Effector memory CD4-positive, alpha-beta T cell (primary cell): ENCODE data around the gene E2F1.

Source experiments
- DNase-seq, 3 donors: peaks; one replicate each; pipeline ENCODE4 v3.0.0-alpha.2; 2020
- H3K27ac ChIP-seq: 2 replicates; pipeline ENCODE4 v1.7.0; 2013; ENCODE audit warnings: mild to moderate bottlenecking, low read length, moderate library complexity; ENCODE audit not compliant: insufficient read depth, poor library complexity, severe bottlenecking
- H3K27me3 ChIP-seq: replicated peaks from 2 replicates; pipeline ENCODE4 v1.7.0; 2013; ENCODE audit warnings: mild to moderate bottlenecking, low read length; ENCODE audit not compliant: insufficient read depth, control insufficient read depth, poor library complexity, severe bottlenecking
- H3K36me3 ChIP-seq: 2 replicates; pipeline ENCODE4 v1.7.0; 2013; ENCODE audit warnings: mild to moderate bottlenecking, low read length, moderate library complexity; ENCODE audit not compliant: control insufficient read depth, insufficient read depth
- H3K4me1 ChIP-seq: 2 replicates; pipeline ENCODE4 v1.7.0; 2013; ENCODE audit warnings: low read length, mild to moderate bottlenecking; ENCODE audit not compliant: control insufficient read depth, insufficient read depth, poor library complexity, severe bottlenecking
- H3K4me3 ChIP-seq: 2 replicates; pipeline ENCODE4 v1.7.0; 2013; ENCODE audit warnings: low read length, low read depth, mild to moderate bottlenecking; ENCODE audit not compliant: insufficient read depth, poor library complexity, severe bottlenecking
- H3K9me3 ChIP-seq: 2 replicates; pipeline ENCODE4 v1.7.0; 2013; ENCODE audit warnings: mild to moderate bottlenecking, low read length, moderate library complexity; ENCODE audit not compliant: control insufficient read depth

E2F1 gene

DNA sequence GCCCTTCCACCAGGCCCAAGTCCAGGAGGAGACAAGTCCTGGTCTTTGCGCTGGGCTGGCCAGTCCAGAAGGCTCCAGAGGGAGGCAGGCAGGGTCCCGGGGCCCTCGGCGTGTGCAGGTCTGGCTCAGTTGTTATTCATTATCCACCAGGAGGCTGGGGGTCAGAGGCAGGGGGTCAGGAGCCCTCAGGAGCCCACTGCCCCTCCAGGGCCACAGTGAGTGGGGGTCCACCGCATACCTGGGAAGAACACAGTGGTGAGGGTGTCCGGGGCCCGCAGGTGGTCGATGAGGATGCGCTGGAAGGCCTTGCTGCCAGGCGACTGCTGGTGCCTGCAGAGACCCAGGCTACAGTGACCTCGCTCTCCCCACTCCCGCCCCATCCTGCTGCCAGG lies 28.5 kb downstream of the E2F1 start:
- peaks cover 1% of the 10 kb centered on the region for H3K4me1 ChIP-seq
- H3K9me3 ChIP-seq = no peaks in the 10 kb centered on the region
- no peak overlapping the region for H3K27ac ChIP-seq
- H3K4me3 ChIP-seq = no peak overlapping the region
- H3K36me3 ChIP-seq = no peaks in the 10 kb centered on the region
- DNase-seq = no peak
- no peaks in the 10 kb centered on the region for H3K27me3 ChIP-seq

DNA sequence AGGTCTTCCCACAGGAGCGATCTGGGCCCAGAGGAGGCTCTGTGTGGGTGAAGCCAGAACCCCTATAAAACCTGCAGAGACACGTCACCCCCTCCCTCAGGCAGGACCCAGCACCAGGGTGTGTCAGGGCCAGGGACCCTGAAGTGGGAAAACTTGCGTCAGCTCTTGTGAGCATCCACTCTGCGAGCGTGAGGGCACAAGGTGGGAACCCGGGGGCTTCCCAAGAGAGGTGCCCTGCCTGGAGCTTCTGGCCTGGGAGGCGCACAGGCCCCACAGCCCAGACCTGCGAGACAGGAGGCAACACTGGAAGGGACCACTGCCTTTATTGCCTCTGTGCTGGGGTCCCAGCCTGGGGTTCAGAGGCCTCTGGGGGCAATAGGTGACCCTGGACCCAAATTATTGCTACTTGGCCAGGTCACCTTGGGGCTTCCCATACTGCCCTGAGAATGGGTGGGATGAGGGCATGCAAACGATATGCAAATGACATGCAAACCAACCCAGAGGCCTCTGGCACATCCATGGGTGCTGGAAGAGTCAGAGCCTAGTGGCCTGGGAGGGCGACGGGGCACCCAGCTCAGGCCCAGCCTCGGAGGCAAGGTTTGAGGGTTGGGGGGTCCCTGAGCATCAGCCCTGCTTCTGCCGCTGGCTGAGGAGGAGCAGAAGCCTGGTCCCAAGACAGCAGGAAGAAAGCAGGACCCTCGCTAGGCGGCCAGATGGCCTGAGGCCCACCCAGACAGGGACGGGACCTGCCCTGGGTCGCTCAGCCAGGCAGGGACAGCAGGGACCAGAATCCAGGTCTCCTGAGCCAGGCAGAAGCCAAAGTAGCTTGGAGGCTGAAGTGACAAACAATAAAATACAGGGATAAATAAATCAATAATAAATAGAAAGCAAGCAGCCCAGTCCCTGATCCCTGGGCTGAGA lies 29.1 kb downstream of the E2F1 start:
- no peak for DNase-seq
- H3K27ac ChIP-seq = no peak overlapping the region
- no peaks in the 10 kb centered on the region for H3K36me3 ChIP-seq
- no peaks in the 10 kb centered on the region for H3K27me3 ChIP-seq
- no peaks in the 10 kb centered on the region for H3K4me1 ChIP-seq
- no peak overlapping the region for H3K4me3 ChIP-seq
- no peaks in the 10 kb centered on the region for H3K9me3 ChIP-seq

DNA sequence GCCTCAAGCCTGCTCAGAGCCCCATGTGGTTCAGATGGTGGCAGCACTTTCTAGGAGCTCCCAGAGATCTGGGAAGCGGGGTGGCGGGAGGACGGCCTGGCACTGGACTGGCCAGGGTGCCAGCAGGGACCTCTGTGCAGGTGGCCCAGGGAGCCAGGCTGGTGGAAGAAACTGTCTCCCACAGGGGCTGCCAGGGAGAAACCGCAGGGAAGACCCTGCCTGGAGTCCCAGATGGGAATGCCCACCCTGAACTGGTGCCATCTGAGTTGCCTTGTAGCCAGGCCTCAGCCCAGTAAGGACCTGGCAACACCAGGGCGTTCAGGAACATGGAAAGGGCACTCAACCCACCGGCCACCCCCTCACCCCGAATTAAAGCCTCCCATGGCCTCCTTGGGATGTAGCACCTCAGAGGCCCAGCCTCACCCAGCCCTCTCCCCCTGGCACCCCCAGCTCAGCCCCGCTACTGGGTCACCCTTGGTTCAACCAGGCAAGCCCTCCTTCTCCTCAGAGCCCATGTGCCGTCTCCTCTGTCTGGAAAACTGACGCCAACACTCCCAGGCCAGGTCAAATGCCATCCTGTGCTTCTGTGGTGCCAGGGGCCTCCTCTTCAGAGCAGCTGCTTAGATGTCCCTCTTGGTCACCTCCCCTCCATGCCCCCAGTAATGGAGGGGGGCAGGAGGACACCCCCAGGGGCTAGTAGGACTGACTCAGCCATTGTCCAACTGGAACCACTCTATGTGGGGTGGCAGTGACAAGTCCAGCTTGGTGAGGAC lies 30.0 kb downstream of the E2F1 start:
- DNase-seq = no peak
- H3K4me3 ChIP-seq = no peak overlapping the region
- H3K36me3 ChIP-seq = no peaks in the 10 kb centered on the region
- H3K9me3 ChIP-seq = no peaks in the 10 kb centered on the region
- no peaks in the 10 kb centered on the region for H3K4me1 ChIP-seq
- H3K27me3 ChIP-seq = no peaks in the 10 kb centered on the region
- H3K27ac ChIP-seq = no peak overlapping the region

DNA sequence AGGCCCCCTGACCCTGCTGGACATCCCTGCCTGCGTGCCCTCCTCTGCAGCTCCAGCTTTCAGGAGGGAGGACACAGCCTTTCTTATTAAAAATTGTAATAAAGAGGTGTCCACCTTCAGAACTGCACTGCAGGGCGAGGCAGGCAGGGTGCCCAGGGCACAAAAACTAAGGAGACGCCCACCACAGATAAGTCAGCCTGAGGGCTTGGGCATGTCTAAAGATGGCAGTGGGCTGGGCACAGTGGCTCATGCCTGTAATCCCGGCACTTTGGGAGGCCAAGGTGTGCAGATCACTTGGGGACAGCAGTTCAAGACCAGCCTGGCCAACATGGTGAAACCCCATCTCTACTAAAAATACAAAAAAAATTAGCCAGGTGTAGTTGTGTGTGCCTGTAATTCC lies 31.0 kb downstream of the E2F1 start:
- no peak overlapping the region for H3K4me3 ChIP-seq
- H3K4me1 ChIP-seq = no peaks in the 10 kb centered on the region
- H3K9me3 ChIP-seq = no peaks in the 10 kb centered on the region
- no peaks in the 10 kb centered on the region for H3K27me3 ChIP-seq
- H3K36me3 ChIP-seq = no peaks in the 10 kb centered on the region
- no peak for DNase-seq
- H3K27ac ChIP-seq = no peak overlapping the region

DNA sequence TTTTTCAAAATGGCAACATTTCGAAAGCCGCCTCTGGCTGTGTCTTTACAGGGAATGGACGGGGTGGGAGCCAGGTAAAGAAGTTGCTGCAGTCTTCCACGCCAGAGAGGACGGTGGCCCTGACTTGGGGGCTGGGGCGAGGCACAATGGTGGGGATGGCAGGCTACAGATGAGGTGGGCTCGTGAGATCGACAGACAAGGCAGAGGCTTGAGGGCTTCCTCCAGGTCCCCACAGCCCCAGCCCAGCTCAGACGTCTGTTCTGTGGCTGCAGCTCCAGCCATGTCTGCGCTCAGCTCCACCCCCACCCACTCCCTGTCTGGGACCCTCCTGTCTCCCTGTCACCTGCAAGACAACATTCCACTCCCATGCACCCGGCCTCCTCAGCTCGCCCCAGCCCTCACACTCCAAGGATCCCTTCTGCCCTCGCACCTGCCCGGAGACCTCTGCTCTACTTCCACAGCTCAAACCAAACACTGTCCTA lies 31.5 kb downstream of the E2F1 start:
- no peak overlapping the region for H3K4me3 ChIP-seq
- H3K36me3 ChIP-seq = no peaks in the 10 kb centered on the region
- no peak overlapping the region for H3K27ac ChIP-seq
- no peaks in the 10 kb centered on the region for H3K27me3 ChIP-seq
- H3K4me1 ChIP-seq = no peaks in the 10 kb centered on the region
- no peak for DNase-seq
- no peaks in the 10 kb centered on the region for H3K9me3 ChIP-seq

DNA sequence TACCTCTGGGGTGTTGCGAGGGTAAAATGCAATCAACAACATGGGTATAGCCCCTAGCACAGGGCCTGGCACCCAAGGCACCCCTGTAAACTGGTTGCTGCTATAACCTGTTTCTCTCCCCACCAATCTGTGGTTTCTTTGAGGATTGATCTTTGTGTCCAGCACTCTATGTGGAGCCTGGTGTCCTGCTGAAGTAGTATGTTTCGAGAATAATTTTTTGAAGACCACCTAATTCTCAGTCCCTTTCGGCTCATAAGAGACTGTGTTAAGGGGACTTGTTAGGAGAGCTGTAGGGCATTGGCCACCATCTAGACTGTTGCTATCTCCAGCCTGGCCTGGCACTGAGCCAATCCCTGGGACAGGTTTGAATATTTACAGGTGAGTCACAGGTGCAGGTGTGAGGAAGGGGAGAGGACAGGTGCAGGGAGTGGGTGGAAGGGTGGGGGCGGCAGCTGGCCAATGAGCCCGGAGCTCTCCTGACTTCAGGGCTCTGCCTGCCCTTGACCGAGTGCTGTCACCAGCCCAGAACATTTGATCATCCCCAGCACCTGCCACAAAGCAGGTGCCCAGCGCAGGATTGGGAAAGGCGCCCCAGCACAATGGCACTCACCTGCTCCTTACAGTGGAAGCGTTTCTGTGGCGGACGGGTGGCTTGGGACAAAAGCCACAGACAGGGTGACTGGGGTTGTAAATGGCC lies 32.1 kb downstream of the E2F1 start:
- H3K4me1 ChIP-seq = no peaks in the 10 kb centered on the region
- no peak overlapping the region for H3K4me3 ChIP-seq
- H3K27ac ChIP-seq = no peak overlapping the region
- H3K27me3 ChIP-seq = no peaks in the 10 kb centered on the region
- DNase-seq = no peak
- no peaks in the 10 kb centered on the region for H3K36me3 ChIP-seq
- no peaks in the 10 kb centered on the region for H3K9me3 ChIP-seq

DNA sequence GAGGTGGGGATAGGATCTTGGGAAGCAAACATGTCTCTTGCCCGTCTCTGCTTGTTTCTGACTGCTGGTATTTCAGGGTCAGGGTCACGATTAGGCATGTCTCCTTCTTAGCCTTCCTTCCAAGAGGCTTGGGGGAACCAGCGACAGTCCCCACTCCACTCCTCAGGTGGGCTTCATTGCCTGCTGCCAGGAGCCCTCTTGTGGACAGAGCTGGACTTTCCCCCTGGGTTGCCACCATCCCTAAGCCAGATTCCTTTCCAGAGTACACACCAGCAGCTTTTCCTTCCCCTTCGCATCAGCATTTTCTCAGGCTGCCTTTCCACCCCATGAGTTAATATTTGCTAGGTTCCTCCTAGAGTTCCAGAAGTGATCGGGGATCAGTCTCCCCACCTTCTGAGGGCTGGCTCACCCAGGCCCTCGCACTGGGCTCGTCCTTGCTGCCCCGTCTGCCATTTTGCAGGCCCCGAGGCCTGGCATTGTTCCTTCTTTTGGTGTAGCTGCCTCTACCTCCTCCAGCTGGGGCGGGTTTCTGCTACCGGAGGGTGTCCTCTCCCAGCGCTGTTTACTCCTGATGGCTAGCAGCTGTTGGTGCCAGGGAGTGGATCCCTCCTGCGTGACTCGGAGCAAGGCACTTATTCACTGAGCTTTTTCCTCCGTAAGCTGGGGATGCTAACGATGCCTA lies 32.8 kb downstream of the E2F1 start:
- no peak overlapping the region for H3K27ac ChIP-seq
- no peak overlapping the region for H3K4me3 ChIP-seq

DNA sequence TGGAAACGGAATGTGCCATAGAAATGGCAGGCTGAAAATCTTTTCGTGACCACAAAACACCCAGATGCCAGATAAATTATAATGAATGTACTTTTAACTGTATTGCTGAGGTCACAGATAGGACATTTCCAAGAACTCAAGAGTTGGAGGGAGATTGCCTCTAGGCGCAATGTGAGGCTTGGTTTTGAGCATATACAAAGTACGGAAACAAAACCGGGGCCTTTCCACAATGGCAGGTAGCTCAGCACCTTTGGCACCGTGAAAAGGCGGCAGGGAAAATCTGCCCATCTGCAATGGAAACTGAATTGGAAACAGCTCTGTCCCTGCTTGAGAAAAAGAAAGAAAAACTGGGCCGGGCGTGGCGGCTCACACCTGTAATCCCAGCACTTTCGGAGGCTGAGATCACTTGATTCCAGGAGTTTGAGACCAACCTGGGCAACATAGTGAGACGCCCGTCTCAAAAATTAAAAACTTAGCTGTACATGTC lies 34.6 kb downstream of the E2F1 start:
- H3K27me3 ChIP-seq = no peaks in the 10 kb centered on the region
- H3K4me3 ChIP-seq = no peak overlapping the region
- H3K4me1 ChIP-seq = no peaks in the 10 kb centered on the region
- DNase-seq = no peak
- no peak overlapping the region for H3K27ac ChIP-seq
- no peaks in the 10 kb centered on the region for H3K36me3 ChIP-seq
- no peaks in the 10 kb centered on the region for H3K9me3 ChIP-seq

More for the DNA sequence above, 32.8 kb downstream of the E2F1 start:
- no peaks in the 10 kb centered on the region for H3K4me1 ChIP-seq
- no peaks in the 10 kb centered on the region for H3K27me3 ChIP-seq
- DNase-seq = no peak
- no peaks in the 10 kb centered on the region for H3K9me3 ChIP-seq
- no peaks in the 10 kb centered on the region for H3K36me3 ChIP-seq

DNA sequence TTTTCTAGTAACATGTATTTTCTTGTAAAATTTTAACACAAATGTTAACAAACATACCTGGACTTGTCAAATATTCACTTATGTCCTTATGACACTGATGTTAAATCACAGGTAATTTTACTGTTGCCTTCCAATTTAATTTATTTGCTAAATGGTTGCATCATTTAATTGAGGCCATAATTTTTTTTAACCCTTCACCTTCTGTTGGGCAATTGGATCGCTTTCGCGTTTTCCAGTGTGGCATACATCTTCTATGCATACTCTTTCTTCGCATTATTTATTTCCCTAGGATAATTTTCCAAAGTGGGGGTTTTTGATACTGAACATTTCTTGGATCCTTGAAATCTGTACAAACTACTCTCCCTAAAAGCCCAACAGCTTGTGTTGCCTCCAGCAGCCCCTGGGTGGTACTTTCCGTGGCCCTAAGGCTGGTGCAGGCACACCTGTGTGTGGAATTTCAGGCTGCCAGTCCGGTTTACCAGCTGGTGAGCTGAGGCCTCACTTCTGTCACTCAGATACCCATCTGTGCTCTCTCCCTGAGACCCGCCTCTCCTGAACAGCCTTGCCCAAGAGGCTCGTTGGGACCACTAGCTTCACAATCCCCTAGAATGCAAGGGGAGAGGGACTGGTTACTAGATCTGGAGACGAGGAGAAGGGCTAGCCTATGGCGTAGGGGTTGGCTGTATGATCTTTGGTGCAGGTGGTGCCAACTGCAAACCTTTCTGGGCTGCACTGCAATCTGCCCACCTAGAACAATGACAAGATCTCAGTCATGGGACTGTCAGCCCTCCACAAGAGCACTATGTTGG lies 35.2 kb downstream of the E2F1 start:
- H3K27ac ChIP-seq = no peak overlapping the region
- no peaks in the 10 kb centered on the region for H3K4me1 ChIP-seq

More for the DNA sequence above, 35.2 kb downstream of the E2F1 start:
- no peak for DNase-seq
- no peaks in the 10 kb centered on the region for H3K9me3 ChIP-seq
- no peaks in the 10 kb centered on the region for H3K27me3 ChIP-seq
- no peaks in the 10 kb centered on the region for H3K36me3 ChIP-seq
- H3K4me3 ChIP-seq = no peak overlapping the region
